Loucy (cell line): ENCODE results near the gene CD83.

Experiments used
- H2AFZ ChIP-seq: fragments of 200-600 bp; sonication (generic); 2 replicates; pipeline ENCODE4 v1.6.0; 2016; ENCODE audit warnings: antibody characterized with exemption, mild to moderate bottlenecking, low read length, moderate library complexity
- H3F3A ChIP-seq: fragments of 200-600 bp; 2 replicates; pipeline ENCODE4 v1.6.0; 2016; ENCODE audit warnings: antibody characterized with exemption, low read depth, mild to moderate bottlenecking
- H3K27me3 ChIP-seq: fragments of 200-600 bp; sonication (generic); 2 replicates; pipeline ENCODE4 v1.6.1; 2014; ENCODE audit warnings: low read length, mild to moderate bottlenecking; ENCODE audit not compliant: insufficient read depth, poor library complexity, severe bottlenecking
- H3K36me3 ChIP-seq: fragments of 200-600 bp; sonication (generic); 2 replicates; pipeline ENCODE4 v1.6.1; 2016; ENCODE audit warnings: low read length; ENCODE audit not compliant: insufficient read depth
- H3K4me1 ChIP-seq: fragments of 200-600 bp; sonication (generic); 2 replicates; pipeline ENCODE4 v1.5.1; 2014; ENCODE audit warnings: low read length, mild to moderate bottlenecking; ENCODE audit not compliant: insufficient read depth, poor library complexity, severe bottlenecking
- H3K4me2 ChIP-seq: fragments of 200-600 bp; sonication (generic); 2 replicates; pipeline ENCODE4 v1.6.0; 2014; ENCODE audit warnings: antibody characterized with exemption, low read length, low read depth, mild to moderate bottlenecking; ENCODE audit not compliant: poor library complexity, severe bottlenecking
- H3K4me3 ChIP-seq: fragments of 200-600 bp; sonication (generic); 2 replicates; pipeline ENCODE4 v1.5.1; 2014; ENCODE audit warnings: low read length, mild to moderate bottlenecking, mixed read lengths; ENCODE audit not compliant: poor library complexity, severe bottlenecking
- H3K79me2 ChIP-seq: fragments of 200-600 bp; sonication (generic); 2 replicates; pipeline ENCODE4 v1.6.1; 2014; ENCODE audit warnings: low read length; ENCODE audit not compliant: insufficient read depth
- H3K9ac ChIP-seq: fragments of 200-600 bp; sonication (generic); 2 replicates; pipeline ENCODE4 v1.6.0; 2014; ENCODE audit warnings: mild to moderate bottlenecking, low read depth, low read length, moderate library complexity; ENCODE audit not compliant: poor library complexity, severe bottlenecking
- H3K9me2 ChIP-seq: fragments of 200-600 bp; sonication (generic); replicated peaks from 2 replicates; pipeline ENCODE4 v1.6.1; 2016; ENCODE audit warnings: low read depth, low read length, mixed read lengths
- H3K9me3 ChIP-seq: fragments of 200-600 bp; sonication (generic); 2 replicates; pipeline ENCODE4 v1.6.1; 2014; ENCODE audit warnings: mild to moderate bottlenecking, antibody characterized with exemption, low read length, low read depth; ENCODE audit not compliant: insufficient read depth
- H4K20me1 ChIP-seq: fragments of 200-600 bp; sonication (generic); 2 replicates; pipeline ENCODE4 v1.6.0; 2014; ENCODE audit warnings: antibody characterized with exemption, low read length, mild to moderate bottlenecking; ENCODE audit not compliant: insufficient read depth, poor library complexity, severe bottlenecking
- EZH2phosphoT487 ChIP-seq: fragments of 200-600 bp; IDR thresholded peaks from 2 replicates; pipeline ENCODE4 v1.6.1; 2018; ENCODE audit warnings: antibody characterized with exemption, mild to moderate bottlenecking, moderate library complexity, borderline replicate concordance
- TF ChIP-seq, protein P1 (sequence below): fragments of 200-600 bp; sonication (generic); conservative IDR thresholded peaks from 2 replicates; pipeline ENCODE4 v1.5.1; 2014; ENCODE audit warnings: mild to moderate bottlenecking, antibody characterized with exemption, low read length

The CD83 gene

GRCh38 chr6:14092316-14092715, 25.3 kb upstream of the CD83 start:
- no peak overlapping the region for H3K4me2 ChIP-seq
- H3K9ac ChIP-seq = no peak overlapping the region
- no peaks in the 10 kb centered on the region for H3K9me3 ChIP-seq
- no peaks in the 10 kb centered on the region for H3K36me3 ChIP-seq
- no peaks in the 10 kb centered on the region for H3K27me3 ChIP-seq
- TF ChIP-seq, protein P1, sequence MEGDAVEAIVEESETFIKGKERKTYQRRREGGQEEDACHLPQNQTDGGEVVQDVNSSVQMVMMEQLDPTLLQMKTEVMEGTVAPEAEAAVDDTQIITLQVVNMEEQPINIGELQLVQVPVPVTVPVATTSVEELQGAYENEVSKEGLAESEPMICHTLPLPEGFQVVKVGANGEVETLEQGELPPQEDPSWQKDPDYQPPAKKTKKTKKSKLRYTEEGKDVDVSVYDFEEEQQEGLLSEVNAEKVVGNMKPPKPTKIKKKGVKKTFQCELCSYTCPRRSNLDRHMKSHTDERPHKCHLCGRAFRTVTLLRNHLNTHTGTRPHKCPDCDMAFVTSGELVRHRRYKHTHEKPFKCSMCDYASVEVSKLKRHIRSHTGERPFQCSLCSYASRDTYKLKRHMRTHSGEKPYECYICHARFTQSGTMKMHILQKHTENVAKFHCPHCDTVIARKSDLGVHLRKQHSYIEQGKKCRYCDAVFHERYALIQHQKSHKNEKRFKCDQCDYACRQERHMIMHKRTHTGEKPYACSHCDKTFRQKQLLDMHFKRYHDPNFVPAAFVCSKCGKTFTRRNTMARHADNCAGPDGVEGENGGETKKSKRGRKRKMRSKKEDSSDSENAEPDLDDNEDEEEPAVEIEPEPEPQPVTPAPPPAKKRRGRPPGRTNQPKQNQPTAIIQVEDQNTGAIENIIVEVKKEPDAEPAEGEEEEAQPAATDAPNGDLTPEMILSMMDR = no peak
- no peak for TF ChIP-seq EZH2phosphoT487
- H4K20me1 ChIP-seq = no peaks in the 10 kb centered on the region
- H3F3A ChIP-seq = no peaks in the 10 kb centered on the region
- H3K4me3 ChIP-seq = no peak overlapping the region
- no peak overlapping the region for H2AFZ ChIP-seq
- H3K9me2 ChIP-seq = no peaks in the 10 kb centered on the region
- H3K79me2 ChIP-seq = no peaks in the 10 kb centered on the region
- no peaks in the 10 kb centered on the region for H3K4me1 ChIP-seq

DNA sequence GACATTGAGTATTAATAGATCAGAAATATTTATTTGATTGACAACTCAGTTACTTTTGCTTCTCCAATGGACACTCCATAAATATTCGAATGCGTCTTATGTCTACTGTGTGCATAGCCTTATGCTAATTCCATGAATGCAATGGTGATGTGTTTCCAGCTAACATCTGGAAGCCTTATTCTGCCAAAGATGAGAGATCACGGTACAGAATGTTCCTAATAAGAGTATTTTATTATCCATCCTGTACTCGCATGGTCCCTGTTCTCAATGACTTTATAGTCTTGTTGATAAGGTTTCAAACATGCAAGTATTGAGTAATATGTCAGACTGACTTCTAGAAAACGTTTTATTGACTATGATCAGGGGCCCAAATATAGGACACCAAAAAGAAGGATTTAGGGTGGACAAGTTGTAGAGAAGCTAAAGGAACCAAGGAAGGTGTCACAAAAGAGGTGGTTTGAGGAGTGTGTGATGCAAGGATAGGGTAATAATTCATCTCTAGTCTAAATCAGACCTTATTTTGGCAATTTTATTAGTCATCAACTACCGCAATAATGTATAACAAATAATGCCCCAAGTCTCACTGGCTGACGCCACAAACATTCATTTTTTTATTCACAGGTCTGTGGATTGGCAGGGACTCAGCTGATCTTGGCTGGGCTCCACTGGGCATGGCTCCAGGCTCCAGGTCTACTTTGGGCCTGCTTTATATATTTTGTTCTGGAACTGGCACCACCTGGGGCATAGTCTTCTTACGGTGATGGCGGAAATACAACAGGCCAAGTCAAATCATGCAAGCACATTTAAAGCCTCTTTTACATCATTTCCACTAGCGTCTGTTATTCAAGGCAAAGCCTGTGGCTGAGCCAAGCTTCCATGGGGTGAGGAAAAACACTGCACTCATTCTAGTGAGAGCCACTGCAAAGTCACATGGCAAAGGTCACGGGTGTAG, 24.5 kb upstream of the CD83 start:
- no peaks in the 10 kb centered on the region for H4K20me1 ChIP-seq
- H2AFZ ChIP-seq = no peak overlapping the region
- no peaks in the 10 kb centered on the region for H3K9me3 ChIP-seq
- H3F3A ChIP-seq = no peaks in the 10 kb centered on the region
- no peaks in the 10 kb centered on the region for H3K79me2 ChIP-seq
- H3K9me2 ChIP-seq = no peaks in the 10 kb centered on the region
- TF ChIP-seq, protein P1 = no peak
- TF ChIP-seq EZH2phosphoT487 = no peak
- H3K9ac ChIP-seq = no peak overlapping the region
- H3K36me3 ChIP-seq = no peaks in the 10 kb centered on the region
- H3K4me1 ChIP-seq = no peaks in the 10 kb centered on the region
- H3K4me2 ChIP-seq = no peak overlapping the region
- H3K27me3 ChIP-seq = no peaks in the 10 kb centered on the region
- H3K4me3 ChIP-seq = no peak overlapping the region

GRCh38 chr6:14094721-14095120, 22.9 kb upstream of the CD83 start:
- no peak for TF ChIP-seq EZH2phosphoT487
- TF ChIP-seq, protein P1 = no peak
- no peak overlapping the region for H3K4me2 ChIP-seq
- H3K79me2 ChIP-seq = no peaks in the 10 kb centered on the region
- no peak overlapping the region for H2AFZ ChIP-seq
- no peak overlapping the region for H3K9ac ChIP-seq
- no peaks in the 10 kb centered on the region for H3K9me3 ChIP-seq
- H3F3A ChIP-seq = no peaks in the 10 kb centered on the region
- no peaks in the 10 kb centered on the region for H3K4me1 ChIP-seq
- H3K36me3 ChIP-seq = no peaks in the 10 kb centered on the region
- no peak overlapping the region for H3K4me3 ChIP-seq
- H3K27me3 ChIP-seq = no peaks in the 10 kb centered on the region
- H4K20me1 ChIP-seq = no peaks in the 10 kb centered on the region
- H3K9me2 ChIP-seq = no peaks in the 10 kb centered on the region
